GM23338 (cell line): ENCODE measurements around the gene SLC26A4. TPM values are rescaled to one million over a fixed set of nuclear protein-coding genes. Genes with fewer than 3 reads are reported as not detected.

Experiments used
- ATAC-seq: fragments of 200-7000 bp; cut with Tn5 transposase; 3 replicates; pipeline ENCODE4 v1.9.1; 2020
- DNase-seq: peaks from one replicate; pipeline ENCODE4 v3.0.0-alpha.2; 2015; ENCODE audit warnings: low spot score
- H2AFZ ChIP-seq: fragments of 200-600 bp; sonication (generic); 2 replicates; pipeline ENCODE4 v1.8.0; 2016; ENCODE audit warnings: antibody characterized with exemption, mild to moderate bottlenecking, moderate library complexity
- H3F3A ChIP-seq: fragments of 200-600 bp; sonication (generic); replicated peaks from 2 replicates; pipeline ENCODE4 v1.8.0; 2017; ENCODE audit warnings: antibody characterized with exemption, mixed run types, low read depth
- H3K27ac ChIP-seq: fragments of 200-600 bp; sonication (generic); 2 replicates; pipeline ENCODE4 v1.6.1; 2016; ENCODE audit warnings: low read depth
- H3K27me3 ChIP-seq: fragments of 200-600 bp; sonication (generic); 2 replicates; pipeline ENCODE4 v1.8.0; 2016; ENCODE audit warnings: mild to moderate bottlenecking, mixed run types, moderate library complexity; ENCODE audit not compliant: insufficient read depth
- H3K36me3 ChIP-seq: fragments of 200-600 bp; sonication (generic); 2 replicates; pipeline ENCODE4 v1.8.0; 2016; ENCODE audit warnings: mild to moderate bottlenecking; ENCODE audit not compliant: insufficient read depth
- H3K4me1 ChIP-seq: fragments of 200-600 bp; sonication (generic); 2 replicates; pipeline ENCODE4 v1.8.0; 2016; ENCODE audit warnings: mild to moderate bottlenecking, moderate library complexity; ENCODE audit not compliant: insufficient read depth
- H3K4me2 ChIP-seq: fragments of 200-600 bp; sonication (generic); 2 replicates; pipeline ENCODE4 v1.7.1; 2017; ENCODE audit warnings: mixed run types
- H3K4me3 ChIP-seq: fragments of 200-600 bp; sonication (generic); 2 replicates; pipeline ENCODE4 v1.6.1; 2016; ENCODE audit warnings: mixed run types
- H3K79me2 ChIP-seq: fragments of 200-600 bp; sonication (generic); replicated peaks from 2 replicates; pipeline ENCODE4 v1.8.0; 2017; ENCODE audit warnings: mild to moderate bottlenecking; ENCODE audit not compliant: insufficient read depth
- H3K9me2 ChIP-seq: fragments of 200-600 bp; sonication (generic); 2 replicates; pipeline ENCODE4 v1.8.0; 2017; ENCODE audit not compliant: insufficient read depth
- H4K20me1 ChIP-seq: fragments of 200-600 bp; sonication (generic); replicated peaks from 2 replicates; pipeline ENCODE4 v1.8.0; 2017; ENCODE audit warnings: mild to moderate bottlenecking; ENCODE audit not compliant: insufficient read depth
- H3K27ac Mint-ChIP-seq: 2 replicates; pipeline ENCODE4 v1.8.0; 2020; ENCODE audit warnings: inconsistent platforms, mild to moderate bottlenecking, moderate library complexity, mixed read lengths
- H3K27me3 Mint-ChIP-seq: 3 replicates; pipeline ENCODE4 v1.8.0; 2022; ENCODE audit warnings: low read depth, mild to moderate bottlenecking, moderate library complexity, mixed read lengths, inconsistent platforms; ENCODE audit not compliant: insufficient read depth, poor library complexity
- H3K36me3 Mint-ChIP-seq: 3 replicates; pipeline ENCODE4 v1.8.0; 2021; ENCODE audit warnings: low read depth, mild to moderate bottlenecking, inconsistent platforms, moderate library complexity, mixed read lengths
- H3K4me1 Mint-ChIP-seq: 3 replicates; pipeline ENCODE4 v1.8.0; 2020; ENCODE audit warnings: mild to moderate bottlenecking, inconsistent platforms, mixed read lengths
- H3K4me3 Mint-ChIP-seq: 3 replicates; pipeline ENCODE4 v1.8.0; 2021; ENCODE audit warnings: moderate library complexity, mild to moderate bottlenecking, inconsistent platforms, mixed read lengths
- H3K9me3 Mint-ChIP-seq: 3 replicates; pipeline ENCODE4 v1.8.0; 2020; ENCODE audit warnings: moderate library complexity, mild to moderate bottlenecking, inconsistent platforms, mixed read lengths
- CTCF ChIP-seq, 2 experiments: fragments of 200-600 bp in 1 of 2; sonication (generic) in 1 of 2; conservative IDR thresholded peaks; 2 replicates each; pipeline versions ENCODE4 v1.5.1 to v1.6.1; 2016 to 2017; ENCODE audit warnings: antibody characterized with exemption in 2 of 2, low read depth in 2 of 2, mild to moderate bottlenecking in 2 of 2, moderate library complexity in 1 of 2
- JUNB ChIP-seq: IDR thresholded peaks from one replicate; pipeline ENCODE4 v1.6.1; 2016; ENCODE audit warnings: antibody characterized with exemption; ENCODE audit not compliant: unreplicated experiment
- REST ChIP-seq: IDR thresholded peaks from one replicate; pipeline ENCODE4 v1.6.1; 2018; ENCODE audit warnings: antibody characterized with exemption; ENCODE audit not compliant: unreplicated experiment
- ZNF331 ChIP-seq: fragments of 250-450 bp; sonication (Bioruptor Pico); IDR thresholded peaks from 2 replicates; pipeline ENCODE4 v1.5.0; 2020; ENCODE audit warnings: low read depth, mild to moderate bottlenecking, moderate library complexity
- ZNF462 ChIP-seq: fragments of 250-450 bp; sonication (Bioruptor Pico); IDR thresholded peaks from 2 replicates; pipeline ENCODE4 v1.5.0; 2020; ENCODE audit warnings: mild to moderate bottlenecking, moderate library complexity
- polyA plus RNA-seq: library from polyadenylated mRNA; unstranded; fragments of >200 nt; fragmentation: Nextera tagmentation; extraction: Ambion mirVana; gene quantifications from 2 replicates; pipeline ENCODE4 v1.2.1, GENCODE V29; 2016
- total RNA-seq: library from RNA; depleted of rRNA; stranded (reverse); fragments of >200 nt; shearing (Covaris generic); gene quantifications from 2 replicates; pipeline ENCODE4 v1.2.3, GENCODE V29; 2014

SLC26A4 gene
- total and polyA plus RNA-seq, 2 experiments from 2014 or later: 0.07 TPM; not detected in 1

GRCh38 chr7:107701191-107701590, 40.6 kb downstream of the SLC26A4 start (continued):
- TF ChIP-seq ZNF462 (CRISPR knock-in tag) (no peak), CTCF (conservative IDR thresholded peaks at IDR 0.05; ENCODE audit: low read depth in 2 of 2) (no peak)

- Histone ChIP-seq H3K4me1 (no peaks in the 10 kb centered on the region), H3K79me2 (no peaks in the 10 kb centered on the region), H4K20me1 (no peaks in the 10 kb centered on the region), H2AFZ (no peak overlapping the region), H3K4me2 (no peak overlapping the region), H3K27ac (no peak overlapping the region), H3F3A (no peaks in the 10 kb centered on the region), H3K36me3 (no peaks in the 10 kb centered on the region), H3K4me3 (no peak overlapping the region), H3K27me3 (no peaks in the 10 kb centered on the region), H3K9me2 (no peaks in the 10 kb centered on the region)
- H3K27me3 Mint-ChIP-seq: no peaks in the 10 kb centered on the region
- no peak for ATAC-seq
- DNase-seq: no peak
- no peaks in the 10 kb centered on the region for H3K36me3 Mint-ChIP-seq
- TF ChIP-seq JUNB: no peak
- no peak for TF ChIP-seq ZNF331 (CRISPR knock-in tag)
- no peak for TF ChIP-seq REST
- no peak overlapping the region for H3K27ac Mint-ChIP-seq
- no peaks in the 10 kb centered on the region for H3K4me1 Mint-ChIP-seq
- no peaks in the 10 kb centered on the region for H3K9me3 Mint-ChIP-seq
- H3K4me3 Mint-ChIP-seq: no peak overlapping the region
Observed at GRCh38 chr7:107703219-107703618, 42.6 kb downstream of the SLC26A4 start.
